AG04450 (cell line): ENCODE results near the gene SLC41A3. TPM values are rescaled to one million over a fixed set of nuclear protein-coding genes. Genes with fewer than 3 reads are reported as not detected.

Source experiments
- CTCF ChIA-PET: fragments of 300-600, 350-600 bp; formaldehyde crosslinking; extraction: SDS; loops from one replicate; lab custom pipeline; 2022; ENCODE audit warnings: antibody characterized with exemption, inconsistent platforms; lab: Charles Lee
- POLR2A ChIA-PET: fragments of 350-600 bp; formaldehyde crosslinking; extraction: SDS; loops from one replicate; lab custom pipeline; 2021; ENCODE audit warnings: antibody characterized with exemption, inconsistent platforms; lab: Yijun Ruan, JAX
- DNase-seq: peaks from one replicate; pipeline ENCODE4 v3.0.0-alpha.2; 2011; ENCODE audit warnings: low read depth, low spot score
- H3K27ac ChIP-seq: one replicate; pipeline ENCODE4 v1.5.1; 2012; ENCODE audit warnings: low read depth, low read length, control low read depth
- H3K27me3 ChIP-seq: one replicate; pipeline ENCODE4 v1.6.0; 2012; ENCODE audit warnings: low read length; ENCODE audit not compliant: control insufficient read depth, insufficient read depth
- H3K4me3 ChIP-seq: 2 replicates; pipeline ENCODE4 v1.5.1; 2011; ENCODE audit warnings: mild to moderate bottlenecking, low read depth, low read length, control low read depth
- H3K9me3 ChIP-seq: 2 replicates; pipeline ENCODE4 v1.5.1; 2012; ENCODE audit warnings: low read length; ENCODE audit not compliant: control insufficient read depth, insufficient read depth
- polyA plus RNA-seq: library from polyadenylated mRNA; depleted of rRNA; stranded (reverse); fragments of >200 nt; gene quantifications from 2 replicates; pipeline ENCODE4 v1.2.3, GENCODE V29; 2011
- TF ChIP-seq, protein P1 (sequence below): IDR thresholded peaks from 2 replicates; pipeline ENCODE4 v1.5.1; 2011; ENCODE audit warnings: low read depth, low read length, control low read depth, inconsistent platforms

SLC41A3 gene
- polyA plus RNA-seq, 1 experiment, result 36.9 TPM

DNA sequence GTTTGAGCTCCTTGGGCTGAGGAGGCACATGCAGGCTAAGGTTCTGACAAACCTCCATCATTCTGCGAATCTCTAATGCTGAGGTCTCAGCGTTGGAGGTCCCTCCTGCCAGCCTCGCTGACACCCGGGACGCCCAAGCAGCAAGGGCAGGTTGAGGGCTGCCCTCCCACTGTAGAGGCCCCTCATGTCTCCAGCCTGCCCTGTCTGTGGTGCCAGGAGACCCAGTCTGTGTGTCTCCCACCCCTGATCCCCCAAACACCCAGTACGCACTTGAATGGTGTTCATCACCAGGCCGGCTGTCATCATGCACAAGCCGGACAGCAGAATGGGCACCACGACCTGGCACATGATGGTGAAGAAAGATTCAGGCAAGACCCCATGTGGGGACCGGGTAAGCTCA is 27.8 kb downstream of the SLC41A3 start:
- no peak overlapping the region for H3K4me3 ChIP-seq
- TF ChIP-seq, protein P1, sequence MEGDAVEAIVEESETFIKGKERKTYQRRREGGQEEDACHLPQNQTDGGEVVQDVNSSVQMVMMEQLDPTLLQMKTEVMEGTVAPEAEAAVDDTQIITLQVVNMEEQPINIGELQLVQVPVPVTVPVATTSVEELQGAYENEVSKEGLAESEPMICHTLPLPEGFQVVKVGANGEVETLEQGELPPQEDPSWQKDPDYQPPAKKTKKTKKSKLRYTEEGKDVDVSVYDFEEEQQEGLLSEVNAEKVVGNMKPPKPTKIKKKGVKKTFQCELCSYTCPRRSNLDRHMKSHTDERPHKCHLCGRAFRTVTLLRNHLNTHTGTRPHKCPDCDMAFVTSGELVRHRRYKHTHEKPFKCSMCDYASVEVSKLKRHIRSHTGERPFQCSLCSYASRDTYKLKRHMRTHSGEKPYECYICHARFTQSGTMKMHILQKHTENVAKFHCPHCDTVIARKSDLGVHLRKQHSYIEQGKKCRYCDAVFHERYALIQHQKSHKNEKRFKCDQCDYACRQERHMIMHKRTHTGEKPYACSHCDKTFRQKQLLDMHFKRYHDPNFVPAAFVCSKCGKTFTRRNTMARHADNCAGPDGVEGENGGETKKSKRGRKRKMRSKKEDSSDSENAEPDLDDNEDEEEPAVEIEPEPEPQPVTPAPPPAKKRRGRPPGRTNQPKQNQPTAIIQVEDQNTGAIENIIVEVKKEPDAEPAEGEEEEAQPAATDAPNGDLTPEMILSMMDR, result no peak
- no peaks in the 10 kb centered on the region for H3K9me3 ChIP-seq
- DNase-seq, result no peak
- no peak overlapping the region for H3K27ac ChIP-seq
- H3K27me3 ChIP-seq, result no peaks in the 10 kb centered on the region
- CTCF ChIA-PET, result interaction anchor here (0.5 kb wide), 1 partner anchor 1519 kb away, joined by 3 read pairs; no protein-coding TSS in a partner anchor
- POLR2A ChIA-PET, result no interaction called here

DNA sequence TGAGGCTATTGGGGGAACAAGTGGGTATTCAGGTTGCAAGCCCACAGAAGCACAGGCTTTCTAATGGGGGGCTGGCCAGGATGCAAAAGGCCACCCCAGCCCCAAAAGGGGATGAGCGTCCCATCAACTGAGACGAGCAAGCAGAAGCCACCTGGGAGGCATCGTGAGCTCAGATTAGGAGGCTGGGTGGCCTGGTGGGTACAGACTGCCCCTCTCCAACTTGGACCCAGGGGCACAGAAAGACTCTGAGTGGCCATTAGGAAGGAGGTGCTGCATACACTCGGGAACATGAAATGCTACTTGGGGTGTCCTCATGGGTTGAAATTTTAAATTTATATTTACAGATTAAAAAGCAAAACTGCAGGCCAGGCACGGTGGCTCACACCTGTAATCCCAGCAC is 29.1 kb downstream of the SLC41A3 start:
- TF ChIP-seq, protein P1, result no peak
- Histone ChIP-seq H3K27me3 (no peaks in the 10 kb centered on the region), H3K4me3 (no peak overlapping the region), H3K27ac (no peak overlapping the region), H3K9me3 (no peaks in the 10 kb centered on the region)
- POLR2A ChIA-PET, result no interaction called here
- no peak for DNase-seq
- CTCF ChIA-PET, result no interaction called here

DNA sequence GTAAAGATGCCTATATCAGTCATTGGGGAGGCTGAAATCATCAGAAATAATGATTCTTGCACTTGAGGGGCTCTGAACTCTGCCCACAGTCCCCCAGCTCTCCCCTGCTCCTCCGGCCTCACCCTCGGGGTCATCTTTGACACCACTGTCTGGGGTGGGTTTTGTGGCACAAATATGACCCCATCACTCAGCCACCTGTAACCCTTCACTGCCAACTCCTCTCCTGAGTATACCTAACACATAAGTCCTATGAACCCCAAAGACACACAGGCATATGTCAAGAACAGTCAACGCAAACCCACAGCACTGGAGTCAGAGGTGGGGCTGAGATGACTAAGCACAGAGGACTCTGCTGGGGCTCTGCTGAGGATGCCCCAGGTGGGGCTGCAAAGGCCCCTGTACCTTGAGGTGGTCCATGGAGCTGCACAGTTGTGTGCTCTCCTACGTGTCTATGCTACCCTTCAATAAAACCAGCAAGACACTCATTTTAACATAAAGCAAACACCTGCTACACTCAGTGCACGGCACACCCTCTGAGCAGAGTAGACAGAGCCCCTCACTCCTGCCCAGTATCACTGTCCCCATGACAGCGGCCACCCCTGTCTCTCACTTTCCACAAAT is 29.9 kb downstream of the SLC41A3 start:
- Histone ChIP-seq H3K27ac (no peak overlapping the region), H3K4me3 (no peak overlapping the region), H3K9me3 (no peaks in the 10 kb centered on the region), H3K27me3 (no peaks in the 10 kb centered on the region)
- TF ChIP-seq, protein P1, result no peak
- ChIA-PET POLR2A (no interaction called here), CTCF (no interaction called here)
- DNase-seq, result no peak

DNA sequence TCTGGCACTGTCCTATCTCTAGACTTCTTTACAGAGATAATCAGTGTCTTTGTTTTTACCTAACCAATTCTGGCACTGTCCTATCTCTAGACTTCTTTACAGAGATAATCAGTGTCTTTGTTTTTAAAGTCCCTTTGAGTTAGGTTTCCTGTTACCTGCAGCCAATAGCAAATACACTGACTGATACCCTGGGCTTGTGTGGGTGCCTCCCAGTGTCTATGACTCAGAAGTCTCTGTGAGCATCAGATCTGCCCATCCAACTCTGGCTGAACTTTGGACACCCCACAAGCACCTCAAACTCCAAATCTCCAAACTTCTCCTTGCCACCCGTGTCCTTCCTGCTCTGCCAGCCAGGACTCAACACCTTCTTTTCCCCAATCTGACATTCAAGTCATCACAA is 30.4 kb downstream of the SLC41A3 start:
- H3K4me3 ChIP-seq, result no peak overlapping the region
- H3K9me3 ChIP-seq, result no peaks in the 10 kb centered on the region
- ChIA-PET POLR2A (no interaction called here), CTCF (no interaction called here)
- TF ChIP-seq, protein P1, result no peak
- DNase-seq, result no peak
- no peaks in the 10 kb centered on the region for H3K27me3 ChIP-seq
- H3K27ac ChIP-seq, result no peak overlapping the region

DNA sequence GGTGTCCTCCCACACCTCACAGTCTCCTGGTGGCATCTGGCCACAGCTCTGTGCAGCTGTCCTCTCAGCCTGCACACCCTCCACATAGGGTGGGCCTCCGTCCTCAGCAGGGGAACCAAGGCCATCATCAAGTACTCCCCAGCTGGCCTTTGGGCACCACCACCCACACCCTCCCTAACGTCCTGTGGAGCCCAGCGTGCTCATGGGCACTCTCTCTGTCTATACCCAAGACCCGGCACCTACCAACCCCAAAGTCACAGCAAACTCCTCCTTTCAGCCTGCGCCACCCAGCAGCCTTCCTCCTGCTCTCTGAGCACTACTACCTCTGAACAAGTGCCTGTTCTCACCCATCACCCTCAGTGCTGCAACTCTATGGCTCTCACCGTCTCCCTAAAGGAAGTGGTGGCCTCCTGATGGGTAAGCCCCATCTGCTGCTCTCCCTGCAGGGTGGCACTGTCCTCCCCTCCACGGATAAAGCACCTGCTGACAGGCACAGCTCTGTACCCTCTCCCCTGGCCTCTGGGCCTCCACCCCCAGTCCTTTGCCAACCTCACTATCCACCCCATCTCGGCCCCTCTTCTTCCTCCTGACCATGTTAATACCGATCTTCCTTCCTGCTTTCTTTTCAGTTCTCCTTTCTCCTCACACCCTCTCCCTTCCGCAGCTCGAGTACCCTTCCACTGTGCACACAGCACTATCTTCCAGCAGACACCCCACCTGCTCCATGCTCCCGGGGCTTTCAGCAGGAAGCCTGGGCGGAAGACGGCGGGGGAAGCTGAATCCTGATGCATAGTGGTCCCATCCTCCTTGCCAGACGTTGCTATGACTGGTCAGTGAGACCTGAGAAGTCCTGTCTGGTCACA is 31.5 kb downstream of the SLC41A3 start:
- TF ChIP-seq, protein P1, result no peak
- ChIA-PET CTCF (no interaction called here), POLR2A (no interaction called here)
- H3K4me3 ChIP-seq, result no peak overlapping the region
- H3K27me3 ChIP-seq, result no peaks in the 10 kb centered on the region
- H3K27ac ChIP-seq, result no peak overlapping the region
- DNase-seq, result no peak
- H3K9me3 ChIP-seq, result no peaks in the 10 kb centered on the region
